Neural cell (in vitro differentiated cells): ENCODE data around the gene ITGA11. TPM values are rescaled to one million over a fixed set of nuclear protein-coding genes. Genes with fewer than 3 reads are reported as not detected.

Source experiments
- H2AFZ ChIP-seq: fragments of 200-600, 300-800 bp; sonication (generic), shearing (Covaris generic); 2 replicates; pipeline ENCODE4 v1.6.0; 2014; ENCODE audit warnings: low read depth, mild to moderate bottlenecking, antibody characterized with exemption, low read length, moderate library complexity
- H3F3A ChIP-seq: fragments of 200-600 bp; shearing (Covaris generic); 2 replicates; pipeline ENCODE4 v1.6.1; 2016; ENCODE audit warnings: mild to moderate bottlenecking, moderate library complexity, mixed read lengths, antibody characterized with exemption, low read length; ENCODE audit not compliant: insufficient read depth, poor library complexity, severe bottlenecking
- H3K27ac ChIP-seq: fragments of 200-600, 300-800 bp; sonication (generic), shearing (Covaris generic); 2 replicates; pipeline ENCODE4 v1.5.1; 2014; ENCODE audit warnings: mild to moderate bottlenecking, low read length, moderate library complexity
- H3K27me3 ChIP-seq: fragments of 300-800, 200-600 bp; sonication (generic), shearing (Covaris generic); 2 replicates; pipeline ENCODE4 v1.6.0; 2014; ENCODE audit warnings: mild to moderate bottlenecking, low read depth, low read length, moderate library complexity; ENCODE audit not compliant: insufficient read depth
- H3K36me3 ChIP-seq: fragments of 300-800, 200-600 bp; sonication (generic), shearing (Covaris generic); 2 replicates; pipeline ENCODE4 v1.5.1; 2014; ENCODE audit warnings: mild to moderate bottlenecking, antibody characterized with exemption, low read length, moderate library complexity; ENCODE audit not compliant: insufficient read depth
- H3K4me2 ChIP-seq: fragments of 300-800, 200-600 bp; sonication (generic), shearing (Covaris generic); 2 replicates; pipeline ENCODE4 v1.6.0; 2014; ENCODE audit warnings: mild to moderate bottlenecking, low read length
- H3K4me3 ChIP-seq: fragments of 300-800, 200-600 bp; sonication (generic), shearing (Covaris generic); 2 replicates; pipeline ENCODE4 v1.5.1; 2014; ENCODE audit warnings: mild to moderate bottlenecking, low read length, moderate library complexity
- H3K79me2 ChIP-seq: fragments of 200-600 bp; shearing (Covaris generic); replicated peaks from 2 replicates; pipeline ENCODE4 v1.6.0; 2014; ENCODE audit warnings: mild to moderate bottlenecking, low read length, moderate library complexity; ENCODE audit not compliant: insufficient read depth
- H3K9ac ChIP-seq: fragments of 300-800, 200-600 bp; sonication (generic), shearing (Covaris generic); 2 replicates; pipeline ENCODE4 v1.6.1; 2016; ENCODE audit warnings: mild to moderate bottlenecking, low read length, mixed read lengths
- H3K9me2 ChIP-seq: fragments of 200-600 bp; shearing (Covaris generic); 2 replicates; pipeline ENCODE4 v1.6.1; 2016; ENCODE audit warnings: mild to moderate bottlenecking, low read length, mixed read lengths; ENCODE audit not compliant: insufficient read depth
- H3K9me3 ChIP-seq: fragments of 200-600, 300-800 bp; sonication (generic), shearing (Covaris generic); 2 replicates; pipeline ENCODE4 v1.6.1; 2016; ENCODE audit warnings: mild to moderate bottlenecking, mixed run types, low read length, moderate library complexity, mixed read lengths
- H4K20me1 ChIP-seq: fragments of 200-600 bp; shearing (Covaris generic); 2 replicates; pipeline ENCODE4 v1.6.1; 2016; ENCODE audit warnings: mild to moderate bottlenecking, mixed run types; ENCODE audit not compliant: insufficient read depth
- EP300 ChIP-seq: fragments of 450-650 bp; conservative IDR thresholded peaks from 2 replicates; pipeline ENCODE4 v1.6.1; 2014; ENCODE audit warnings: antibody characterized with exemption, mild to moderate bottlenecking, moderate library complexity; ENCODE audit not compliant: poor library complexity, severe bottlenecking
- EZH2 ChIP-seq: fragments of 200-600, 300-800 bp; shearing (Covaris generic), sonication (generic); IDR thresholded peaks from 2 replicates; pipeline ENCODE4 v1.6.1; 2014; ENCODE audit warnings: antibody characterized with exemption, low read length, borderline replicate concordance, mild to moderate bottlenecking; ENCODE audit not compliant: insufficient read depth, poor library complexity, severe bottlenecking
- MXI1 ChIP-seq: fragments of 450-650 bp; conservative IDR thresholded peaks from 2 replicates; pipeline ENCODE4 v1.6.1; 2014; ENCODE audit warnings: antibody characterized with exemption, mild to moderate bottlenecking; ENCODE audit not compliant: poor library complexity, severe bottlenecking
- POLR2AphosphoS5 ChIP-seq: IDR thresholded peaks from 2 replicates; pipeline ENCODE4 v1.6.1; 2012
- RAD21 ChIP-seq: fragments of 450-650 bp; conservative IDR thresholded peaks from 2 replicates; pipeline ENCODE4 v1.6.1; 2014; ENCODE audit warnings: antibody characterized with exemption, mild to moderate bottlenecking, moderate library complexity
- SMC3 ChIP-seq: fragments of 450-650 bp; conservative IDR thresholded peaks from 2 replicates; pipeline ENCODE4 v1.6.1; 2014; ENCODE audit warnings: antibody characterized with exemption, mild to moderate bottlenecking, moderate library complexity; ENCODE audit not compliant: poor library complexity
- TAF1 ChIP-seq: IDR thresholded peaks from 2 replicates; pipeline ENCODE4 v1.6.1; 2012; ENCODE audit warnings: low read depth
- polyA plus RNA-seq: library from polyadenylated mRNA; depleted of rRNA; stranded (reverse); fragments of >200 nt; gene quantifications from 2 replicates; pipeline ENCODE4 v1.2.3, GENCODE V29; 2014
- TF ChIP-seq, protein P1 (sequence below): fragments of 450-650 bp; IDR thresholded peaks from 2 replicates; pipeline ENCODE4 v1.5.1; 2014; ENCODE audit warnings: antibody characterized with exemption, mild to moderate bottlenecking, moderate library complexity; ENCODE audit not compliant: poor library complexity, severe bottlenecking
- TF ChIP-seq, protein P2 (sequence below): IDR thresholded peaks from 2 replicates; pipeline ENCODE4 v1.6.1; 2012; ENCODE audit warnings: borderline replicate concordance

The ITGA11 gene
- polyA plus RNA-seq, 1 donor from 2014 or later = not detected

DNA sequence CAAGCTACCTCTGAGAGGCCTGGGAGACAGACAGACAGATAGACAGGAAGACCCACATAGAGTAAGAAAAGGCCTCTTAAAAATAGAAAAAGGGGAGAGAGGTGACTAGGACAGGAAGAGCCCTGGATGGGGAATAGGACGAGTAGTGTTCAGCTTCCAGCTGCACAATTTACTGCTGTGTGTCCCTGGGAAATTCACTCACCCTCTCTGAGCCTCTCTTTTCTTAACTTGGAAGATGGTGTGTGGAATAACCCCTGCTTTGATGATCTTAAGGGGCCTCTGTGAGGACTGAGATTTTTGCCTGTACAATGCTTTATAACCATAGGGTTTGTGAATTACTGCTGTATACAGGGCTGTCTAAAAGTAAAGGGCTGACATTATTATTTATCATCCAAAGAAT is 116.9 kb downstream of the ITGA11 start:
- Histone ChIP-seq H3K27me3 (no peaks in the 10 kb centered on the region), H3K4me2 (no peak overlapping the region), H3K9ac (no peak overlapping the region), H3K4me3 (no peak overlapping the region), H3K79me2 (no peaks in the 10 kb centered on the region), H3K9me2 (no peaks in the 10 kb centered on the region), H2AFZ (no peak overlapping the region), H3K9me3 (no peaks in the 10 kb centered on the region), H3K36me3 (no peaks in the 10 kb centered on the region), H3F3A (no peaks in the 10 kb centered on the region), H4K20me1 (no peaks in the 10 kb centered on the region), H3K27ac (no peak overlapping the region)
- TF ChIP-seq, protein P1, sequence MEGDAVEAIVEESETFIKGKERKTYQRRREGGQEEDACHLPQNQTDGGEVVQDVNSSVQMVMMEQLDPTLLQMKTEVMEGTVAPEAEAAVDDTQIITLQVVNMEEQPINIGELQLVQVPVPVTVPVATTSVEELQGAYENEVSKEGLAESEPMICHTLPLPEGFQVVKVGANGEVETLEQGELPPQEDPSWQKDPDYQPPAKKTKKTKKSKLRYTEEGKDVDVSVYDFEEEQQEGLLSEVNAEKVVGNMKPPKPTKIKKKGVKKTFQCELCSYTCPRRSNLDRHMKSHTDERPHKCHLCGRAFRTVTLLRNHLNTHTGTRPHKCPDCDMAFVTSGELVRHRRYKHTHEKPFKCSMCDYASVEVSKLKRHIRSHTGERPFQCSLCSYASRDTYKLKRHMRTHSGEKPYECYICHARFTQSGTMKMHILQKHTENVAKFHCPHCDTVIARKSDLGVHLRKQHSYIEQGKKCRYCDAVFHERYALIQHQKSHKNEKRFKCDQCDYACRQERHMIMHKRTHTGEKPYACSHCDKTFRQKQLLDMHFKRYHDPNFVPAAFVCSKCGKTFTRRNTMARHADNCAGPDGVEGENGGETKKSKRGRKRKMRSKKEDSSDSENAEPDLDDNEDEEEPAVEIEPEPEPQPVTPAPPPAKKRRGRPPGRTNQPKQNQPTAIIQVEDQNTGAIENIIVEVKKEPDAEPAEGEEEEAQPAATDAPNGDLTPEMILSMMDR = no peak
- TF ChIP-seq, protein P2, sequence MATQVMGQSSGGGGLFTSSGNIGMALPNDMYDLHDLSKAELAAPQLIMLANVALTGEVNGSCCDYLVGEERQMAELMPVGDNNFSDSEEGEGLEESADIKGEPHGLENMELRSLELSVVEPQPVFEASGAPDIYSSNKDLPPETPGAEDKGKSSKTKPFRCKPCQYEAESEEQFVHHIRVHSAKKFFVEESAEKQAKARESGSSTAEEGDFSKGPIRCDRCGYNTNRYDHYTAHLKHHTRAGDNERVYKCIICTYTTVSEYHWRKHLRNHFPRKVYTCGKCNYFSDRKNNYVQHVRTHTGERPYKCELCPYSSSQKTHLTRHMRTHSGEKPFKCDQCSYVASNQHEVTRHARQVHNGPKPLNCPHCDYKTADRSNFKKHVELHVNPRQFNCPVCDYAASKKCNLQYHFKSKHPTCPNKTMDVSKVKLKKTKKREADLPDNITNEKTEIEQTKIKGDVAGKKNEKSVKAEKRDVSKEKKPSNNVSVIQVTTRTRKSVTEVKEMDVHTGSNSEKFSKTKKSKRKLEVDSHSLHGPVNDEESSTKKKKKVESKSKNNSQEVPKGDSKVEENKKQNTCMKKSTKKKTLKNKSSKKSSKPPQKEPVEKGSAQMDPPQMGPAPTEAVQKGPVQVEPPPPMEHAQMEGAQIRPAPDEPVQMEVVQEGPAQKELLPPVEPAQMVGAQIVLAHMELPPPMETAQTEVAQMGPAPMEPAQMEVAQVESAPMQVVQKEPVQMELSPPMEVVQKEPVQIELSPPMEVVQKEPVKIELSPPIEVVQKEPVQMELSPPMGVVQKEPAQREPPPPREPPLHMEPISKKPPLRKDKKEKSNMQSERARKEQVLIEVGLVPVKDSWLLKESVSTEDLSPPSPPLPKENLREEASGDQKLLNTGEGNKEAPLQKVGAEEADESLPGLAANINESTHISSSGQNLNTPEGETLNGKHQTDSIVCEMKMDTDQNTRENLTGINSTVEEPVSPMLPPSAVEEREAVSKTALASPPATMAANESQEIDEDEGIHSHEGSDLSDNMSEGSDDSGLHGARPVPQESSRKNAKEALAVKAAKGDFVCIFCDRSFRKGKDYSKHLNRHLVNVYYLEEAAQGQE = no peak
- TF ChIP-seq EP300 (no peak), EZH2 (no peak), TAF1 (no peak), POLR2AphosphoS5 (no peak), MXI1 (no peak), SMC3 (no peak), RAD21 (no peak)

DNA sequence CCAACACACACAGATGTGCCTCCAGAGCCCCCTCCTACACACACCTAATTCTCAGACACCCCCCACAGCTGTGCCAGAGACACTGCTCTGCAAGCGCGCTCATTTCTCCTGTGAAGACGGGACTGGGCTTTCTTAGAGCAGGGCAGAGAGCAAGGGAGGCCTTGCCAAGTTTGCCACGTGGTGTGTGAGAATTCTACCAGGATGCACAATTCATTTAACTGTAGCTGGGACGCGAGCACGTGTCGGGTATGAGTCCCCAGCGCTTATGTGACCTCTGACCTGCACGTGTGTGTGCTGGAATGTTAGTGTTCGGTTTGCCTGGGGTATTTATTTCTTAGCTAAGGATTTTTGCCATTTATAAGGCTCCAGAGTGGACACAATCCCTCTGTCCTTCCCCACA is 117.4 kb downstream of the ITGA11 start:
- Histone ChIP-seq H3K9ac (no peak overlapping the region), H3K9me2 (no peaks in the 10 kb centered on the region), H3K27me3 (no peaks in the 10 kb centered on the region), H3K9me3 (no peaks in the 10 kb centered on the region), H3F3A (no peaks in the 10 kb centered on the region), H2AFZ (no peak overlapping the region), H3K27ac (no peak overlapping the region), H3K36me3 (no peaks in the 10 kb centered on the region), H4K20me1 (no peaks in the 10 kb centered on the region), H3K79me2 (no peaks in the 10 kb centered on the region), H3K4me3 (no peak overlapping the region), H3K4me2 (no peak overlapping the region)
- no peak for TF ChIP-seq MXI1
- TF ChIP-seq RAD21 = no peak
- no peak for TF ChIP-seq EP300
- TF ChIP-seq, protein P1 = no peak
- TF ChIP-seq, protein P2 = no peak
- TF ChIP-seq POLR2AphosphoS5 = no peak
- no peak for TF ChIP-seq TAF1
- no peak for TF ChIP-seq EZH2
